MG63 (cell line): ENCODE data around the gene MRPL3. TPM values are rescaled to one million over a fixed set of nuclear protein-coding genes. Genes with fewer than 3 reads are reported as not detected.
"Not testable (repeated sequence)": the region's sequence is repeated elsewhere in the genome, so short reads cannot be mapped to it uniquely, and the experiment has no call there.

Experiments
- DNase-seq: peaks from one replicate; pipeline ENCODE4 v3.0.0-alpha.2; 2020
- H3K27me3 ChIP-seq: fragments of 250-450 bp; sonication (Bioruptor Pico); 2 replicates; pipeline ENCODE4 v1.5.1; 2020; ENCODE audit warnings: mild to moderate bottlenecking, moderate library complexity
- H3K36me3 ChIP-seq: fragments of 250-450 bp; sonication (Bioruptor Pico); 2 replicates; pipeline ENCODE4 v1.5.1; 2020; ENCODE audit warnings: mild to moderate bottlenecking, moderate library complexity
- H3K4me3 ChIP-seq: fragments of 250-450 bp; sonication (Bioruptor Pico); 2 replicates; pipeline ENCODE4 v1.5.1; 2020; ENCODE audit warnings: mild to moderate bottlenecking, moderate library complexity
- H3K9me3 ChIP-seq: fragments of 250-450 bp; sonication (Bioruptor Pico); 2 replicates; pipeline ENCODE4 v1.5.1; 2020; ENCODE audit warnings: mild to moderate bottlenecking, moderate library complexity
- total RNA-seq: library from RNA; depleted of rRNA; stranded (reverse); fragments of >200 nt; shearing (Covaris generic); gene quantifications from 2 replicates; pipeline ENCODE4 v1.2.3, GENCODE V29; 2014; ENCODE audit warnings: low replicate concordance

The MRPL3 gene
- total RNA-seq, 1 experiment from 2014 or later: 334 TPM

- no peak for DNase-seq
- Histone ChIP-seq H3K9me3 (no peaks in the 10 kb centered on the region), H3K36me3 (no peaks in the 10 kb centered on the region), H3K27me3 (no peaks in the 10 kb centered on the region), H3K4me3 (no peak overlapping the region)
These were observed 27.6 kb upstream of the MRPL3 start for GRCh38 chr3:131530388-131530787.

GRCh38 chr3:131526801-131527347 lies 24.1 kb upstream of the MRPL3 start:
- H3K4me3 ChIP-seq: peak overlapping the region; percentile 42
- peaks cover 5% of the 10 kb centered on the region; the same call in 1 of the 2 replicates for H3K27me3 ChIP-seq
- H3K9me3 ChIP-seq: no peaks in the 10 kb centered on the region
- H3K36me3 ChIP-seq: no peaks in the 10 kb centered on the region
- peak; percentile 86 for DNase-seq

- DNase-seq: no peak
- Histone ChIP-seq H3K27me3 (no peaks in the 10 kb centered on the region; the same call in 1 of the 2 replicates), H3K9me3 (peaks cover 7% of the 10 kb centered on the region), H3K36me3 (no peaks in the 10 kb centered on the region), H3K4me3 (no peak overlapping the region)
These were observed 15.9 kb upstream of the MRPL3 start for GRCh38 chr3:131518680-131519079.

- no peaks in the 10 kb centered on the region for H3K27me3 ChIP-seq
- no peak for DNase-seq
- H3K36me3 ChIP-seq: peaks cover 15% of the 10 kb centered on the region
- H3K9me3 ChIP-seq: peaks cover 3% of the 10 kb centered on the region; the same call in 1 of the 2 replicates
- H3K4me3 ChIP-seq: no peak overlapping the region
These were observed 2.6 kb upstream of the MRPL3 start for GRCh38 chr3:131505421-131505820.

- Histone ChIP-seq H3K27me3 (no peaks in the 10 kb centered on the region), H3K36me3 (peaks cover 34% of the 10 kb centered on the region), H3K9me3 (no peaks in the 10 kb centered on the region), H3K4me3 (peak overlapping the region; percentile 96)
- peak; percentile 69 for DNase-seq
These were observed 507 bp upstream of the MRPL3 start for GRCh38 chr3:131503320-131503635.

GRCh38 chr3:131501949-131502348 lies 822 bp downstream of the MRPL3 start:
- Histone ChIP-seq H3K36me3 (peaks cover 46% of the 10 kb centered on the region), H3K9me3 (no peaks in the 10 kb centered on the region), H3K27me3 (no peaks in the 10 kb centered on the region), H3K4me3 (peak overlapping the region; percentile 96)
- no peak for DNase-seq

GRCh38 chr3:131494706-131495105 lies 8.1 kb downstream of the MRPL3 start:
- no peaks in the 10 kb centered on the region for H3K27me3 ChIP-seq
- H3K4me3 ChIP-seq: no peak overlapping the region
- H3K9me3 ChIP-seq: no peaks in the 10 kb centered on the region
- H3K36me3 ChIP-seq: peaks cover 90% of the 10 kb centered on the region
- DNase-seq: no peak

GRCh38 chr3:131491775-131492174 lies 11.0 kb downstream of the MRPL3 start:
- no peak for DNase-seq
- H3K27me3 ChIP-seq: no peaks in the 10 kb centered on the region
- H3K4me3 ChIP-seq: no peak overlapping the region
- peaks cover 92% of the 10 kb centered on the region for H3K36me3 ChIP-seq
- no peaks in the 10 kb centered on the region for H3K9me3 ChIP-seq

- no peak overlapping the region for H3K4me3 ChIP-seq
- DNase-seq: no peak
- peaks cover 88% of the 10 kb centered on the region for H3K36me3 ChIP-seq
- H3K27me3 ChIP-seq: no peaks in the 10 kb centered on the region
- no peaks in the 10 kb centered on the region for H3K9me3 ChIP-seq
These were observed 11.7 kb downstream of the MRPL3 start for GRCh38 chr3:131491084-131491483.

GRCh38 chr3:131486545-131486944 lies 16.2 kb downstream of the MRPL3 start:
- H3K27me3 ChIP-seq, H3K9me3 ChIP-seq, DNase-seq, H3K4me3 ChIP-seq: not testable (repeated sequence)
- H3K36me3 ChIP-seq: peaks cover 77% of the 10 kb centered on the region

GRCh38 chr3:131485119-131485518 lies 17.7 kb downstream of the MRPL3 start:
- no peaks in the 10 kb centered on the region for H3K9me3 ChIP-seq
- peaks cover 78% of the 10 kb centered on the region for H3K36me3 ChIP-seq
- no peak overlapping the region for H3K4me3 ChIP-seq
- no peaks in the 10 kb centered on the region for H3K27me3 ChIP-seq
- no peak for DNase-seq

GRCh38 chr3:131484496-131485111 lies 18.2 kb downstream of the MRPL3 start:
- no peak for DNase-seq
- Histone ChIP-seq H3K4me3 (no peak overlapping the region), H3K27me3 (no peaks in the 10 kb centered on the region), H3K36me3 (peaks cover 78% of the 10 kb centered on the region), H3K9me3 (no peaks in the 10 kb centered on the region)

GRCh38 chr3:131480116-131480515 lies 22.7 kb downstream of the MRPL3 start:
- DNase-seq: no peak
- Histone ChIP-seq H3K9me3 (no peaks in the 10 kb centered on the region), H3K36me3 (peaks cover 61% of the 10 kb centered on the region), H3K27me3 (no peaks in the 10 kb centered on the region), H3K4me3 (no peak overlapping the region)

GRCh38 chr3:131477813-131478212 lies 25.0 kb downstream of the MRPL3 start:
- Histone ChIP-seq H3K36me3 (peaks cover 54% of the 10 kb centered on the region), H3K9me3 (no peaks in the 10 kb centered on the region), H3K27me3 (no peaks in the 10 kb centered on the region), H3K4me3 (no peak overlapping the region)
- no peak for DNase-seq

- Histone ChIP-seq H3K4me3 (no peak overlapping the region), H3K36me3 (peaks cover 53% of the 10 kb centered on the region), H3K9me3 (no peaks in the 10 kb centered on the region), H3K27me3 (no peaks in the 10 kb centered on the region)
- DNase-seq: no peak
These were observed 28.7 kb downstream of the MRPL3 start for GRCh38 chr3:131474115-131474514.

- Histone ChIP-seq H3K36me3 (peaks cover 72% of the 10 kb centered on the region), H3K4me3 (no peak overlapping the region), H3K9me3 (no peaks in the 10 kb centered on the region), H3K27me3 (no peaks in the 10 kb centered on the region)
- DNase-seq: no peak
These were observed 32.4 kb downstream of the MRPL3 start for GRCh38 chr3:131470377-131470776.

GRCh38 chr3:131458653-131459052 lies 44.1 kb downstream of the MRPL3 start:
- no peak for DNase-seq
- no peaks in the 10 kb centered on the region for H3K27me3 ChIP-seq
- no peaks in the 10 kb centered on the region for H3K9me3 ChIP-seq
- no peak overlapping the region for H3K4me3 ChIP-seq
- peaks cover 38% of the 10 kb centered on the region for H3K36me3 ChIP-seq

GRCh38 chr3:131457220-131457619 lies 45.6 kb downstream of the MRPL3 start:
- no peak for DNase-seq

More at GRCh38 chr3:131457220-131457619, 45.6 kb downstream of the MRPL3 start:
- no peaks in the 10 kb centered on the region for H3K9me3 ChIP-seq
- no peaks in the 10 kb centered on the region for H3K27me3 ChIP-seq
- H3K4me3 ChIP-seq: no peak overlapping the region
- H3K36me3 ChIP-seq: peaks cover 25% of the 10 kb centered on the region
